HCT116 (cell line): Measurements from ENCODE around the gene PWP2. TPM values are rescaled to one million over a fixed set of nuclear protein-coding genes. Genes with fewer than 3 reads are reported as not detected.
"Not testable (repeated sequence)": the region's sequence is repeated elsewhere in the genome, so short reads cannot be mapped to it uniquely, and the experiment has no call there.

Experiments
- ATAC-seq: fragments of 200-7000 bp; cut with Tn5 transposase; 2 replicates; pipeline ENCODE4 v1.9.1; 2020; ENCODE audit warnings: mild to moderate bottlenecking, moderate library complexity
- BruUV-seq: library from RNA; stranded (reverse); fragments of 400-500 nt; replicated peaks from 2 replicates; lab custom pipeline; 2021; lab: Mats Ljungman, UMichigan
- CTCF ChIA-PET: fragments of 300-600 bp; sonication (Branson Sonifier 250); formaldehyde crosslinking; loops from one replicate; lab custom pipeline; 2021; ENCODE audit warnings: antibody characterized with exemption; lab: Charles Lee
- POLR2A ChIA-PET: fragments of 300-600, 350-600 bp; sonication (Branson Sonifier 250); formaldehyde crosslinking; loops from one replicate; lab custom pipeline; 2021; ENCODE audit warnings: antibody characterized with exemption; lab: Charles Lee
- RAD21 ChIA-PET, 2 experiments: fragments of 300-600 bp; sonication (Branson Sonifier 250); formaldehyde crosslinking; loops; one replicate each; lab custom pipeline; 2023; ENCODE audit warnings: low total read pairs in 2 of 2; ENCODE audit not compliant: uncharacterized antibody in 2 of 2, unreplicated experiment in 2 of 2, low non-redundant PET in 1 of 2; lab: Charles Lee
- DNase-seq: peaks from one replicate; pipeline ENCODE4 v3.0.0-alpha.2; 2010; ENCODE audit warnings: low read depth, low spot score
- H2AFZ ChIP-seq: fragments of 200-600 bp; shearing (Covaris generic), sonication (generic); 2 replicates; pipeline ENCODE4 v1.6.1; 2017; ENCODE audit warnings: low read depth, mixed run types, mixed read lengths, antibody characterized with exemption, low read length; ENCODE audit not compliant: poor library complexity, severe bottlenecking
- H3K27ac ChIP-seq: 2 replicates; pipeline ENCODE4 v1.5.1; 2012; ENCODE audit warnings: low read depth, low read length
- H3K27me3 ChIP-seq: fragments of 200-600 bp; sonication (generic); 2 replicates; pipeline ENCODE4 v1.6.1; 2016; ENCODE audit warnings: mixed run types, low read length, mixed read lengths; ENCODE audit not compliant: insufficient read depth
- H3K36me3 ChIP-seq, 2 experiments: fragments of 200-500 bp in 1 of 2; fragments of 200-600 bp in 1 of 2; sonication (Bioruptor generic) in 1 of 2; sonication (generic) in 1 of 2; 2 replicates each; pipeline versions ENCODE4 v1.5.1 to v1.6.1; 2014 to 2016; ENCODE audit warnings: low read length in 2 of 2, inconsistent platforms in 1 of 2, mixed read lengths in 1 of 2, mixed run types in 1 of 2; ENCODE audit not compliant: insufficient read depth in 2 of 2, control insufficient read depth in 1 of 2
- H3K4me1 ChIP-seq, 2 experiments: fragments of 200-600 bp in 1 of 2; sonication (generic) in 1 of 2; 2 replicates each; pipeline versions ENCODE4 v1.5.1 to v1.6.1; 2012 to 2017; ENCODE audit warnings: low read length in 2 of 2, inconsistent platforms in 1 of 2, mild to moderate bottlenecking in 1 of 2, mixed read lengths in 1 of 2, mixed run types in 1 of 2, moderate library complexity in 1 of 2; ENCODE audit not compliant: insufficient read depth in 2 of 2, control insufficient read depth in 1 of 2
- H3K4me2 ChIP-seq: fragments of 200-600 bp; sonication (generic); 2 replicates; pipeline ENCODE4 v1.6.1; 2017; ENCODE audit warnings: mixed run types, low read length, mixed read lengths
- H3K4me3 ChIP-seq, 2 experiments: fragments of 200-600 bp in 1 of 2; sonication (generic) in 1 of 2; replicated peaks in 1 of 2; 2 replicates each; pipeline ENCODE4 v1.5.1; 2011 to 2016; ENCODE audit warnings: low read length in 2 of 2, control low read depth in 1 of 2, low read depth in 1 of 2, mild to moderate bottlenecking in 1 of 2, mixed read lengths in 1 of 2, mixed run types in 1 of 2
- H3K79me2 ChIP-seq: fragments of 200-600 bp; sonication (generic); 2 replicates; pipeline ENCODE4 v1.6.1; 2017; ENCODE audit warnings: mild to moderate bottlenecking, mixed run types, low read length, moderate library complexity, mixed read lengths; ENCODE audit not compliant: insufficient read depth
- H3K9ac ChIP-seq: fragments of 200-600 bp; sonication (generic); 2 replicates; pipeline ENCODE4 v1.6.1; 2016; ENCODE audit warnings: low read length, mixed read lengths
- H3K9me2 ChIP-seq: fragments of 200-600 bp; sonication (generic), shearing (Covaris generic); 2 replicates; pipeline ENCODE4 v1.6.1; 2017; ENCODE audit warnings: mixed run types, mild to moderate bottlenecking, moderate library complexity; ENCODE audit not compliant: insufficient read depth
- H3K9me3 ChIP-seq, 2 experiments: fragments of 200-500 bp in 1 of 2; fragments of 200-600 bp in 1 of 2; sonication (Bioruptor generic) in 1 of 2; sonication (generic) in 1 of 2; 2 replicates each; pipeline ENCODE4 v1.6.1; 2014 to 2017; ENCODE audit warnings: low read length in 2 of 2, mixed read lengths in 2 of 2, inconsistent platforms in 1 of 2, low read depth in 1 of 2, mild to moderate bottlenecking in 1 of 2, mixed run types in 1 of 2, moderate library complexity in 1 of 2; ENCODE audit not compliant: control insufficient read depth in 1 of 2, insufficient read depth in 1 of 2
- H4K20me1 ChIP-seq: fragments of 200-600 bp; sonication (generic), shearing (Covaris generic); 2 replicates; pipeline ENCODE4 v1.6.1; 2017; ENCODE audit warnings: mixed run types, mild to moderate bottlenecking, moderate library complexity; ENCODE audit not compliant: insufficient read depth
- CEBPB ChIP-seq: IDR thresholded peaks from 2 replicates; pipeline ENCODE4 v1.6.1; 2012; ENCODE audit warnings: low read depth
- ELF1 ChIP-seq: IDR thresholded peaks from 2 replicates; pipeline ENCODE4 v1.6.1; 2012; ENCODE audit warnings: low read depth, borderline replicate concordance
- JUND ChIP-seq: IDR thresholded peaks from 2 replicates; pipeline ENCODE4 v1.6.1; 2012
- POLR2A ChIP-seq: IDR thresholded peaks from 2 replicates; pipeline ENCODE4 v1.7.0; 2011; ENCODE audit warnings: borderline replicate concordance; ENCODE audit not compliant: insufficient read depth, insufficient read length; ENCODE audit errors: extremely low read depth
- SP1 ChIP-seq: IDR thresholded peaks from 2 replicates; pipeline ENCODE4 v1.6.1; 2012; ENCODE audit warnings: low read depth
- SRF ChIP-seq: IDR thresholded peaks from 2 replicates; pipeline ENCODE4 v1.6.1; 2012; ENCODE audit warnings: low read depth
- YY1 ChIP-seq: IDR thresholded peaks from 2 replicates; pipeline ENCODE4 v1.6.1; 2011; ENCODE audit warnings: low read length, low read depth, moderate library complexity, mild to moderate bottlenecking; ENCODE audit not compliant: insufficient replicate concordance; ENCODE audit errors: extremely low read depth
- ZFX ChIP-seq: fragments of 450-650 bp; IDR thresholded peaks from 2 replicates; pipeline ENCODE4 v1.6.1; 2017
- intact Hi-C: fragments of 100-400 bp; cut with micrococcal nuclease; formaldehyde crosslinking; loops from 2 replicates; pipeline ENCODE4 v1.10.0; 2022
- total RNA-seq: library from RNA; stranded (reverse); gene quantifications from one replicate; pipeline ENCODE4 v1.2.1, GENCODE V29; 2021; ENCODE audit not compliant: unreplicated experiment
- TF ChIP-seq, protein P1 (sequence below): IDR thresholded peaks from 2 replicates; pipeline ENCODE4 v1.6.1; 2012
- TF ChIP-seq, protein P2 (sequence below), 3 experiments: fragments of 200-600 bp in 1 of 3; sonication (generic) in 1 of 3; IDR thresholded peaks in 2 of 3; conservative IDR thresholded peaks in 1 of 3; 2 replicates each; pipeline ENCODE4 v1.5.1; 2012 to 2017; ENCODE audit warnings: low read depth in 2 of 3, low read length in 2 of 3, antibody characterized with exemption in 1 of 3, borderline replicate concordance in 1 of 3, control low read depth in 1 of 3, mild to moderate bottlenecking in 1 of 3, mixed read lengths in 1 of 3, mixed run types in 1 of 3, moderate library complexity in 1 of 3; ENCODE audit not compliant: insufficient read depth in 1 of 3

PWP2 gene
- total RNA-seq, 1 experiment from 2014 or later, result 43.1 TPM

DNA sequence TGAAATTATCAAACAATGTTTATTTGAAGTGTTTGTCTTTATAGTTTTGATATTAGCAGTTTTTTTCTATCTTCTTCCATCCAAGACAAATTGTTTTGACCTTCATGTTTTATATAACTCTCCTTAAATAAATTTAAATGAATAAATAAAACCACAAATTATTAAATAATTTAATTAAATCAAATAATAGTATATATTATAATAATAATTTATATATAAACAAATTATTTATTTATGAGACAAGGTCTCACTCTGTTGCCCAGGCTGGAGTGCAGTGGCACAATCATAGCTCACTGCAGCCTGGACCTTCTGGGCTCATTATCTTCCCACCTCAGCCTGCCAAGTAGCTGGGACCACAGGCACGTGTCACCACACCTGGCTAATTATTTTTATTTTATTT, 12.4 kb upstream of the PWP2 start:
- RAD21 ChIA-PET, result no interaction called here
- no peaks in the 10 kb centered on the region for H3K9me2 ChIP-seq
- no peaks in the 10 kb centered on the region for H3K4me1 ChIP-seq
- H4K20me1 ChIP-seq, result no peaks in the 10 kb centered on the region
- no peaks in the 10 kb centered on the region for H3K9me3 ChIP-seq
- no peaks in the 10 kb centered on the region for H3K79me2 ChIP-seq
- H3K4me3 ChIP-seq, result no peak overlapping the region
- BruUV-seq, result no TSS peak
- H3K27me3 ChIP-seq, result no peaks in the 10 kb centered on the region
- ATAC-seq, result no peak
- DNase-seq, result no peak
- POLR2A ChIA-PET, result no interaction called here
- H3K27ac ChIP-seq, result no peak overlapping the region
- TF ChIP-seq POLR2A, result no peak
- no peak for TF ChIP-seq YY1
- TF ChIP-seq ELF1, result no peak
- TF ChIP-seq CEBPB, result no peak
- no peak for TF ChIP-seq ZFX
- TF ChIP-seq, protein P1, sequence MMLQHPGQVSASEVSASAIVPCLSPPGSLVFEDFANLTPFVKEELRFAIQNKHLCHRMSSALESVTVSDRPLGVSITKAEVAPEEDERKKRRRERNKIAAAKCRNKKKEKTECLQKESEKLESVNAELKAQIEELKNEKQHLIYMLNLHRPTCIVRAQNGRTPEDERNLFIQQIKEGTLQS, result no peak
- TF ChIP-seq SP1, result no peak
- TF ChIP-seq, protein P2, sequence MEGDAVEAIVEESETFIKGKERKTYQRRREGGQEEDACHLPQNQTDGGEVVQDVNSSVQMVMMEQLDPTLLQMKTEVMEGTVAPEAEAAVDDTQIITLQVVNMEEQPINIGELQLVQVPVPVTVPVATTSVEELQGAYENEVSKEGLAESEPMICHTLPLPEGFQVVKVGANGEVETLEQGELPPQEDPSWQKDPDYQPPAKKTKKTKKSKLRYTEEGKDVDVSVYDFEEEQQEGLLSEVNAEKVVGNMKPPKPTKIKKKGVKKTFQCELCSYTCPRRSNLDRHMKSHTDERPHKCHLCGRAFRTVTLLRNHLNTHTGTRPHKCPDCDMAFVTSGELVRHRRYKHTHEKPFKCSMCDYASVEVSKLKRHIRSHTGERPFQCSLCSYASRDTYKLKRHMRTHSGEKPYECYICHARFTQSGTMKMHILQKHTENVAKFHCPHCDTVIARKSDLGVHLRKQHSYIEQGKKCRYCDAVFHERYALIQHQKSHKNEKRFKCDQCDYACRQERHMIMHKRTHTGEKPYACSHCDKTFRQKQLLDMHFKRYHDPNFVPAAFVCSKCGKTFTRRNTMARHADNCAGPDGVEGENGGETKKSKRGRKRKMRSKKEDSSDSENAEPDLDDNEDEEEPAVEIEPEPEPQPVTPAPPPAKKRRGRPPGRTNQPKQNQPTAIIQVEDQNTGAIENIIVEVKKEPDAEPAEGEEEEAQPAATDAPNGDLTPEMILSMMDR (IDR thresholded peaks at IDR 0.05 in 2 of 3, conservative IDR thresholded peaks at IDR 0.05 in 1 of 3; ENCODE audit: borderline replicate concordance in 1 of 3, insufficient read depth in 1 of 3, low read depth in 2 of 3, low read length in 2 of 3), result no peak
- TF ChIP-seq JUND, result no peak
- TF ChIP-seq SRF, result no peak
- TF ChIP-seq, all 23 proteins: peak for 0
- Histone ChIP-seq H3K4me2 (no peak overlapping the region), H2AFZ (no peak overlapping the region), H3K36me3 (peaks cover 13% of the 10 kb centered on the region in 2 experiments; a peak in 3 of 4 replicates), H3K9ac (no peak overlapping the region)
- CTCF ChIA-PET, result no interaction called here
- intact Hi-C loops, result no loop called here

DNA sequence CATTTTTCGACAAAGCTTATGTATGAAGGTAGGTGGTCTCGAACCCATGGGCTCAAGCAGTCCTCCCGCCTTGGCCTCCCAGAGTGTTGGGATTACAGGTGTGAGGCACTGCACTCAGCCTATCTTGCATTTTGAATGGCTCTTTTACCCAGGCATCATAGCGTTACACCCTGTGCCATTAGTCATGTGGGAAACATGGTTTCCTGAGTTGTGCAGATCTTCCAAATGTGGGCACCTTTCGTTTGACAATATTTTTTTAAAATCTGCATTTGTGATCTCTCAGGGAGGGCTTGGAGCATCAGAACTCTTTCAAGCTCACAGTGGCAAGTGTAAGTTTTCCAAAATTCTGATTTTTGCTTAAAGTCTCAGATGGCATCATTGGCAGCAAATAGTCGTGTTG, 8.7 kb upstream of the PWP2 start:
- POLR2A ChIA-PET, result not testable (repeated sequence)

DNA sequence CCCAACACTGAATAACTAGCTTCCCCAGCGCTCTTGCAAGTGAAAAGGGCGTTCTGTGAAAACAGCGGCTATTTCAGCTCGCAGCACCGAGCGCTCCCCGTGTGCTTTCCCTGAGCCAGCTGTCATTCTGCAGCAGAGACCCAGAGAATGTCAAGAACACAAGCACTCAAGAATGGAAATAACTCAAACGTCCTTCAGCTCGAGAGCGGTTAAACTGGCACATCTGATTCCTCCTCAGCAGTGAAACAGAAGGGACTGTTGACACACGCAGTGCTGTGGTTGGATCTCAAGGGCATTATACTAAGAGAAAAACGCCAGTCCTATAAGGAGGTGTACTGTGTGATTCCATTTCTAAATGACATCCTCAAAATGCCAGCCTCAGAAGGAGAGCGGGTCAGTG, 8.2 kb upstream of the PWP2 start:
- CTCF ChIA-PET, H3K36me3 ChIP-seq, RAD21 ChIA-PET, H2AFZ ChIP-seq, H3K9ac ChIP-seq, H3K27me3 ChIP-seq, intact Hi-C loops, H3K4me3 ChIP-seq, BruUV-seq, H3K4me2 ChIP-seq, POLR2A ChIA-PET, DNase-seq, H3K4me1 ChIP-seq, H3K79me2 ChIP-seq, H3K9me2 ChIP-seq, H3K27ac ChIP-seq, H3K9me3 ChIP-seq, ATAC-seq, H4K20me1 ChIP-seq: not testable (repeated sequence)

More for the DNA sequence above, 8.7 kb upstream of the PWP2 start:
- H3K79me2 ChIP-seq, H3K4me3 ChIP-seq, H2AFZ ChIP-seq, H3K4me1 ChIP-seq, ATAC-seq, H3K9ac ChIP-seq, H3K27ac ChIP-seq, RAD21 ChIA-PET, H3K4me2 ChIP-seq, BruUV-seq, intact Hi-C loops, H3K9me3 ChIP-seq, H3K9me2 ChIP-seq, H3K36me3 ChIP-seq, DNase-seq, H4K20me1 ChIP-seq, CTCF ChIA-PET, H3K27me3 ChIP-seq: not testable (repeated sequence)
